ENCODE measurements around the gene HAGHL. TPM values are rescaled to one million over a fixed set of nuclear protein-coding genes. Genes with fewer than 3 reads are reported as not detected.

Gene HAGHL
- total RNA-seq, 1 donor from 2014 or later, result 8.9 TPM

DNA sequence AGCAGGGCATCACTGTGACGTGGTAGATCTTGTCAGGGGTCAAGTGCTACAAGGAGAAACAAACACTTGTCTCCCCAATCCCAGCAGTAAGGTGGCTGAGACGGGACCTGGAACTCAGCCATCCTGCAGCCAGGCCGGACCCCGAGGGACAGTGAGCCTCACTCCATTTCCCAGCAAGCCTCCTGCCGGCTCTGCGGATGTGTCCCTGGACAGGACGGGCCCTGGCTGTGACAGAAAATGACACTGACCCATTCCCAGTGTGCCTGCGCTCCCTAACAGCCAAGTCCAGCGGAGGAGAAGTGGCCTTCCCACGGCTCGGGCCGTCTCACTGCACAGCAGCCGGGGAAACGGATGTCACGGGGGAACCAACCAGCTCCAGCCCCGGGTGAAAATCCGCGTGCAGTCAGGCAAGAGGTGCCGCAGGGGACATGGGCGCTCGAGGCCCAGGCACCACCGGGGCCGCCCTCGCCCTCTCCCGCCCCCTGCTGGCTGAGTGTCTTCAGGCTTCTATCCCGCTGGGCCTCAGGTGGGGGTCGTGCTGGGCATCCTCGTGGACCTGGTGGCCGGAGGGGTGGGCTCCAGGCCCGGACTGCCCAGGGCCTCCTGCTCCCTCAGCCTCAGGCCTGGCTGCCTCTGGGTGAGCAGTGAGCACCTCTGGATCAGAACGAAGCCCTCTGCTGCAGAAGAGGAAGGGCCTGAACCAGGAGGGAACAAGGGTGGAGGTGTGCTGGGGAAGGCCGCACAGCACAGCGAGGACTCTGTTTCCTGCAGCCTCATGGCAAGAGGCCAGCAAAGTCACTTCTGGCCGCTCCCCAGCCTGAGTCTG lies 6.7 kb downstream of the HAGHL start:
- Histone ChIP-seq H3K36me3 (peaks cover 29% of the 10 kb centered on the region), H3K4me3 (no peak overlapping the region), H3K27ac (no peak overlapping the region), H3K4me1 (peaks cover 2% of the 10 kb centered on the region), H3K9me3 (no peaks in the 10 kb centered on the region), H3K27me3 (no peaks in the 10 kb centered on the region)
- intact Hi-C loops (cut with DNase I), result no loop called here
- TF ChIP-seq, protein P1, sequence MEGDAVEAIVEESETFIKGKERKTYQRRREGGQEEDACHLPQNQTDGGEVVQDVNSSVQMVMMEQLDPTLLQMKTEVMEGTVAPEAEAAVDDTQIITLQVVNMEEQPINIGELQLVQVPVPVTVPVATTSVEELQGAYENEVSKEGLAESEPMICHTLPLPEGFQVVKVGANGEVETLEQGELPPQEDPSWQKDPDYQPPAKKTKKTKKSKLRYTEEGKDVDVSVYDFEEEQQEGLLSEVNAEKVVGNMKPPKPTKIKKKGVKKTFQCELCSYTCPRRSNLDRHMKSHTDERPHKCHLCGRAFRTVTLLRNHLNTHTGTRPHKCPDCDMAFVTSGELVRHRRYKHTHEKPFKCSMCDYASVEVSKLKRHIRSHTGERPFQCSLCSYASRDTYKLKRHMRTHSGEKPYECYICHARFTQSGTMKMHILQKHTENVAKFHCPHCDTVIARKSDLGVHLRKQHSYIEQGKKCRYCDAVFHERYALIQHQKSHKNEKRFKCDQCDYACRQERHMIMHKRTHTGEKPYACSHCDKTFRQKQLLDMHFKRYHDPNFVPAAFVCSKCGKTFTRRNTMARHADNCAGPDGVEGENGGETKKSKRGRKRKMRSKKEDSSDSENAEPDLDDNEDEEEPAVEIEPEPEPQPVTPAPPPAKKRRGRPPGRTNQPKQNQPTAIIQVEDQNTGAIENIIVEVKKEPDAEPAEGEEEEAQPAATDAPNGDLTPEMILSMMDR (IDR thresholded peaks at IDR 0.05), result peak; percentile 38
- ATAC-seq (peak; percentile 31), DNase-seq (no peak)

DNA sequence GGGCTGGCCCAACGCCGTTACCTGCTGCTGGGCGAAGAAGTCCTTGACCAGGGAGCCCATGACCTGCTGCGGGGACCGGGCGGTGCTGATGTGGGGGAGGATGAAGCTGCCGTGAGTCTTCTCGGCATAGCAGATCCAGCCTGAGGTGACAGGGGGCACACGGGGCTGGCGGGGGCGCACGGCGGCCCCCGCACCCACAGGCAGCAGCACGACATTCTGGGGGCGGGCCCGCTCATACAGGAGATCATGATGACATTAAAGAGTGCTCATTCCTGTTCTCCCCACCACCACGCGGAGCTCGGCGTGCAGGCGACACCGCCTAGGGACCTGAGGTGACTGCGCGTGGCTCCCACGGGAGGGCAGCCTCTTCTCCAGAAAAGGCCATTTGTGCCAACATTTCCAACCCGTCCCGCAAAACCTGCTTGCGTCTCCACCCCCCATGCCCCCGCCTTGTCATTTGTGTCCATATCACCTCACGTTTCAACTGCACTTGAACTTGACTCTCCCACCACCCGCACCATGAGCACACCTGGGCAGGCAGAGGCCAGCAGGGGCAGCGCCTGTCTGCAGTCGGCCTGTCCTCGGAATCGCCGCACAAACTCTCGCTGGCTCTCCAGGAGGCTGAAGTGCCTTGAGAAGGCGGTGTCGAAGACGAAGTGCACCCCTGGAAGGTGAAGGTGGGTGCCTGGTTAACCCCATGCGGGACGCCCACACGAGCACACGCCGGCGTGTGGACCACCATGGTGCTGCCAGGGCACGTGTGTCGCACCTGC lies 7.5 kb downstream of the HAGHL start:
- Histone ChIP-seq H3K27me3 (no peaks in the 10 kb centered on the region), H3K36me3 (peaks cover 29% of the 10 kb centered on the region), H3K9me3 (no peaks in the 10 kb centered on the region), H3K4me1 (peaks cover 2% of the 10 kb centered on the region), H3K4me3 (no peak overlapping the region), H3K27ac (no peak overlapping the region)
- ATAC-seq, result no peak
- intact Hi-C loops (cut with DNase I), result no loop called here
- no peak for DNase-seq
- TF ChIP-seq, protein P1 (IDR thresholded peaks at IDR 0.05), result no peak

DNA sequence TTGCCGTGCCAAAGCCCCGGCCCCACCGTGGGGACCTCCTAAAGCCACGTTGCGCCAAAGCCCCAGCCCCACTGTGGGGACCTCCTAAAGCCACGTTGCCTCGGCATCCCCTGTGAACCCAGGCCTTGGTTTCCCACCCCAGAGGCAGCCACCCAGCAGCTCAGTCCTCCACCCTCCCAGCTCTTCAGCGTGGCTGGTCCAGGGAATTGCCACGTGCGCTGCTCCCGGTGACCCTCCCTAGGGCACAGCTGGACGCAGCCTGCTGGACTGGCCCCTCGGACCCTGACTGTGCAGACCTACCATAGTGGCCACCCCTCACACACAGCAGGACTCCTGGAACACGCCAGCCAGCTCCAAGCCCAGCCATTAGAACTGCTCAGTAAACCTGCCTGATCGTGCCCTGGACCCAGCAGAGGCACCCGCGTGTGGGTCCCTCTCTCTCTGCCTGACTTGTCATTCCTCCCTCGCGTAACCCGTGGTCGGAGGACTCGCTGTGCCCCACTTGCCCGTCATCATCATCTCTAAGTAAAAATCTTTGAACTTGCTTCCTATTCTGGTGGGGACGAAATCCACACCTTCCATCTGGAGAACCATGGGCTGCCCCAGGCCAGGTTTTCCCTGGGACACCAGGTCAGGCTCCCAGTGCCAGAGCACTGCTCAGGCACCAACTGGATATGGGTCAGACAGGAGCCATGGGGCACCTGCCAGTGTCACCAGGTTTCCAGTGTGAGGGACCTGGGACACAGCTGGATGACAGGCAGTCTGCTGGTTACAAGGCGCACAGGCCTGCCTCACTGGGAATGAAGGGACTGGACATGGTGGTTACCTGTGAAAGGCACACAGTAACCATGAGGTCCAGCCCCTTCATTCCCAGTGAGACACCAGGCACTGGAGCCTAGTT lies 8.3 kb downstream of the HAGHL start:
- ATAC-seq, result no peak
- Histone ChIP-seq H3K36me3 (peaks cover 29% of the 10 kb centered on the region), H3K27me3 (no peaks in the 10 kb centered on the region), H3K4me1 (peaks cover 11% of the 10 kb centered on the region), H3K9me3 (no peaks in the 10 kb centered on the region), H3K4me3 (no peak overlapping the region), H3K27ac (no peak overlapping the region)
- intact Hi-C loops (cut with DNase I), result no loop called here
- TF ChIP-seq, protein P1 (IDR thresholded peaks at IDR 0.05), result no peak
- no peak for DNase-seq

DNA sequence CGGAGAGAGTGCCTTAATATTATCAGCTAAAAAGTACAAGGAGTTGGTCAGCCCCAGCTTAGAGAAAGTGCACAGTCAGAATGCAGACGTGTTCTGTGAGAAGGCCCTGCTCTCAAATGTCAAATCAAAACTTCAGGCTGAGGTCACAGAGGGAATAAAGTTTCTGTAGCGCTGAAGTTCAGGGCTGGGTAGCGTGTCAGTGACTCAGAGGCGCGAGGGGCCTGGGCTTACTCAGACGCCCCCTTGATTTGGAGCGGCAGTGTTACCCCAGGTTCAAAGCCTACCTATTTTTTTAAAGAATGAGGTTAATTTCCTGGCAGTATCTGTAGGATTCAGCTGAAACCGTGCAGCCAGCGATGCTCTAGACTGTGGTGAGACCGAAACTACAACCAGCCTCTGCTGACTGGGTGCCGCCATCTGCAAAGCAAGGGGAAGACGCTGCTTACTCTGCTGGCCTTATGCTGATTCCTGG lies 9.1 kb downstream of the HAGHL start:
- no peak overlapping the region for H3K4me3 ChIP-seq
- H3K36me3 ChIP-seq, result peaks cover 29% of the 10 kb centered on the region
- H3K4me1 ChIP-seq, result peaks cover 12% of the 10 kb centered on the region
- no peaks in the 10 kb centered on the region for H3K27me3 ChIP-seq
- no peaks in the 10 kb centered on the region for H3K9me3 ChIP-seq
- DNase-seq, result no peak
- no peak for ATAC-seq
- TF ChIP-seq, protein P1 (IDR thresholded peaks at IDR 0.05), result no peak
- H3K27ac ChIP-seq, result no peak overlapping the region
- intact Hi-C loops (cut with DNase I), result no loop called here

DNA sequence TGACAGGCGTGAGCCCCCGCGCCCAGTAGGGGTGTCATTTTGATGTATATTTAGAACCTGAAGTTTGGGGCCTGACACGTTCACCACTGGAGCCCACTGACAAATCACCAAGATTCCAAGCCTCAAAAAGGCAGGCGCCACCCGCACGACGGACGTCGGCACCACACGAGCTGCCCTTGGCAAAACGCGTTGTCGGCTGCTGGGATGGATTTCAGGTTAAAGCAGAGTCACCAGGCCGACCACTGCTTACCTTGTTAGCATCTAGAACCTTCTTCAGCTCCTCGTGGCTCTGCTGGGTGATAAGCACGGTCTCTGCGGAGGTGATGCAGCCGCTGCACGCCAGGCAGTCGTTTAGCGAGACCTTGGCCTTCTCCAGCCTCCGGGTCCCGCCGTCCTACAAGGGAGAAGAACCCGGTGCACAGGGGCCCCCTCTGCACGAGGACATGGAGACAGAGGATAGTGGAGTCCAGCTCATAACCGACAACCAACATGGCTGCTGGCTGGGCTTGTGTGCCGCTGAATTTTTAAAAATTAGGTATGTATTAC lies 10.1 kb downstream of the HAGHL start:
- peaks cover 25% of the 10 kb centered on the region for H3K36me3 ChIP-seq
- H3K9me3 ChIP-seq, result no peaks in the 10 kb centered on the region
- H3K27me3 ChIP-seq, result no peaks in the 10 kb centered on the region
- TF ChIP-seq, protein P1 (IDR thresholded peaks at IDR 0.05), result no peak
- ATAC-seq (no peak), DNase-seq (no peak)
- no peak overlapping the region for H3K4me3 ChIP-seq
- H3K4me1 ChIP-seq, result peaks cover 16% of the 10 kb centered on the region
- intact Hi-C loops (cut with DNase I), result no loop called here
- H3K27ac ChIP-seq, result no peak overlapping the region

Data from upper lobe of right lung (tissue), 1 donor.